Liver (tissue), 9 donors: ENCODE data around the gene PDGFB. TPM values are rescaled to one million over a fixed set of nuclear protein-coding genes. Genes with fewer than 3 reads are reported as not detected.

ENCODE experiments used
- DNase-seq: peaks from one replicate; pipeline ENCODE4 v3.0.0-alpha.2; 2017; ENCODE audit warnings: low spot score
- H3K27ac ChIP-seq, 2 donors: one replicate each; pipeline ENCODE4 v1.7.0; 2013; ENCODE audit warnings: inconsistent platforms in 2 of 2, low read length in 2 of 2, control low read depth in 1 of 2, low read depth in 1 of 2, mild to moderate bottlenecking in 1 of 2
- H3K27me3 ChIP-seq, 4 donors: one replicate each; pipeline versions ENCODE4 v1.6.1 to v1.7.0; 2013; ENCODE audit warnings: low read length in 3 of 4, inconsistent platforms in 1 of 4, mild to moderate bottlenecking in 1 of 4, moderate library complexity in 1 of 4; ENCODE audit not compliant: control insufficient read depth in 4 of 4, insufficient read depth in 4 of 4
- H3K36me3 ChIP-seq, 4 donors: one replicate each; pipeline versions ENCODE4 v1.6.1 to v1.7.0; 2013; ENCODE audit warnings: low read length in 3 of 4, mild to moderate bottlenecking in 3 of 4, low read depth in 1 of 4, moderate library complexity in 1 of 4; ENCODE audit not compliant: control insufficient read depth in 4 of 4, insufficient read depth in 3 of 4
- H3K4me1 ChIP-seq, 4 donors: one replicate each; pipeline versions ENCODE4 v1.6.1 to v1.7.0; 2013; ENCODE audit warnings: low read length in 3 of 4, mild to moderate bottlenecking in 3 of 4, moderate library complexity in 1 of 4; ENCODE audit not compliant: control insufficient read depth in 4 of 4, insufficient read depth in 4 of 4
- H3K4me3 ChIP-seq, 3 donors: one replicate each; pipeline versions ENCODE4 v1.6.1 to v1.7.0; 2013; ENCODE audit warnings: low read length in 3 of 3, control low read depth in 1 of 3, low read depth in 1 of 3, mild to moderate bottlenecking in 1 of 3
- H3K9ac ChIP-seq, 2 donors: one replicate each; pipeline ENCODE4 v1.7.0; 2013; ENCODE audit warnings: low read length in 2 of 2, mild to moderate bottlenecking in 2 of 2, moderate library complexity in 2 of 2, control low read depth in 1 of 2, low read depth in 1 of 2
- H3K9me3 ChIP-seq, 4 donors: one replicate each; pipeline versions ENCODE4 v1.6.1 to v1.7.0; 2013; ENCODE audit warnings: low read length in 3 of 4; ENCODE audit not compliant: control insufficient read depth in 4 of 4
- FOXA1 ChIP-seq: IDR thresholded peaks from 2 replicates; pipeline ENCODE4 v1.6.1; 2016; ENCODE audit warnings: antibody characterized with exemption
- FOXA2 ChIP-seq: IDR thresholded peaks from 2 replicates; pipeline ENCODE4 v1.6.1; 2016; ENCODE audit warnings: antibody characterized with exemption
- GABPA ChIP-seq, 2 donors: IDR thresholded peaks in 1 of 2; conservative IDR thresholded peaks in 1 of 2; 2 replicates each; pipeline ENCODE4 v1.6.1; 2016; ENCODE audit warnings: antibody characterized with exemption in 2 of 2, mild to moderate bottlenecking in 1 of 2, moderate library complexity in 1 of 2
- NR2F2 ChIP-seq: IDR thresholded peaks from 2 replicates; pipeline ENCODE4 v1.6.1; 2016; ENCODE audit warnings: antibody characterized with exemption
- SP1 ChIP-seq: IDR thresholded peaks from 2 replicates; pipeline ENCODE4 v1.6.1; 2018; ENCODE audit warnings: antibody characterized with exemption, mild to moderate bottlenecking
- TAF1 ChIP-seq: conservative IDR thresholded peaks from 2 replicates; pipeline ENCODE4 v1.6.1; 2016; ENCODE audit warnings: antibody characterized with exemption, mild to moderate bottlenecking
- YY1 ChIP-seq: IDR thresholded peaks from 2 replicates; pipeline ENCODE4 v1.6.1; 2016; ENCODE audit warnings: antibody characterized with exemption, mild to moderate bottlenecking
- WGBS: extraction: QIAGEN DNeasy Blood & Tissue Kit; methylation state at CpG from one replicate; pipeline ENCODE4 v1.1.7; 2013; 5-methylcytosine and 5-hydroxymethylcytosine counted together
- polyA plus RNA-seq, 2 donors: library from polyadenylated mRNA; stranded (reverse) in 1 of 2; unstranded in 1 of 2; fragments of 200-250 nt in 1 of 2; fragments of >200 nt in 1 of 2; fragmentation: Nextera tagmentation in 1 of 2; extraction: Ambion mirVana in 1 of 2; gene quantifications; one replicate each; pipeline versions ENCODE4 v1.2.1 to v1.2.3, GENCODE V29; 2013 to 2015
- total RNA-seq, 2 donors: library from RNA; depleted of rRNA; stranded (reverse); fragments of >200 nt; gene quantifications; one replicate each; pipeline ENCODE4 v1.2.3, GENCODE V29; 2014
- TF ChIP-seq, protein P1 (sequence below): IDR thresholded peaks from 2 replicates; pipeline ENCODE4 v1.6.1; 2016; ENCODE audit warnings: antibody characterized with exemption
- TF ChIP-seq, protein P2 (sequence below): IDR thresholded peaks from 2 replicates; pipeline ENCODE4 v1.6.1; 2016; ENCODE audit warnings: antibody characterized with exemption, mild to moderate bottlenecking
- donor health status: healthy.
- donor health status: healthy.
- donor health status: healthy.
- donor health status: healthy.
- donor health status: healthy.

PDGFB gene
- total and polyA plus RNA-seq, 4 donors, result 0.25 to 4.5 (median 1.7) TPM

- TF ChIP-seq, protein P1, sequence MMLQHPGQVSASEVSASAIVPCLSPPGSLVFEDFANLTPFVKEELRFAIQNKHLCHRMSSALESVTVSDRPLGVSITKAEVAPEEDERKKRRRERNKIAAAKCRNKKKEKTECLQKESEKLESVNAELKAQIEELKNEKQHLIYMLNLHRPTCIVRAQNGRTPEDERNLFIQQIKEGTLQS, result no peak
- TF ChIP-seq FOXA2 (no peak), SP1 (no peak), FOXA1 (no peak), YY1 (no peak), TAF1 (no peak), GABPA (IDR thresholded peaks at IDR 0.05 in 1 of 2, conservative IDR thresholded peaks at IDR 0.05 in 1 of 2) (no peak), NR2F2 (no peak)
- TF ChIP-seq, protein P2, sequence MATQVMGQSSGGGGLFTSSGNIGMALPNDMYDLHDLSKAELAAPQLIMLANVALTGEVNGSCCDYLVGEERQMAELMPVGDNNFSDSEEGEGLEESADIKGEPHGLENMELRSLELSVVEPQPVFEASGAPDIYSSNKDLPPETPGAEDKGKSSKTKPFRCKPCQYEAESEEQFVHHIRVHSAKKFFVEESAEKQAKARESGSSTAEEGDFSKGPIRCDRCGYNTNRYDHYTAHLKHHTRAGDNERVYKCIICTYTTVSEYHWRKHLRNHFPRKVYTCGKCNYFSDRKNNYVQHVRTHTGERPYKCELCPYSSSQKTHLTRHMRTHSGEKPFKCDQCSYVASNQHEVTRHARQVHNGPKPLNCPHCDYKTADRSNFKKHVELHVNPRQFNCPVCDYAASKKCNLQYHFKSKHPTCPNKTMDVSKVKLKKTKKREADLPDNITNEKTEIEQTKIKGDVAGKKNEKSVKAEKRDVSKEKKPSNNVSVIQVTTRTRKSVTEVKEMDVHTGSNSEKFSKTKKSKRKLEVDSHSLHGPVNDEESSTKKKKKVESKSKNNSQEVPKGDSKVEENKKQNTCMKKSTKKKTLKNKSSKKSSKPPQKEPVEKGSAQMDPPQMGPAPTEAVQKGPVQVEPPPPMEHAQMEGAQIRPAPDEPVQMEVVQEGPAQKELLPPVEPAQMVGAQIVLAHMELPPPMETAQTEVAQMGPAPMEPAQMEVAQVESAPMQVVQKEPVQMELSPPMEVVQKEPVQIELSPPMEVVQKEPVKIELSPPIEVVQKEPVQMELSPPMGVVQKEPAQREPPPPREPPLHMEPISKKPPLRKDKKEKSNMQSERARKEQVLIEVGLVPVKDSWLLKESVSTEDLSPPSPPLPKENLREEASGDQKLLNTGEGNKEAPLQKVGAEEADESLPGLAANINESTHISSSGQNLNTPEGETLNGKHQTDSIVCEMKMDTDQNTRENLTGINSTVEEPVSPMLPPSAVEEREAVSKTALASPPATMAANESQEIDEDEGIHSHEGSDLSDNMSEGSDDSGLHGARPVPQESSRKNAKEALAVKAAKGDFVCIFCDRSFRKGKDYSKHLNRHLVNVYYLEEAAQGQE, result no peak
- H3K9ac ChIP-seq, result peak overlapping the region in 1 of 2 donors; percentile 43
- peak overlapping the region; percentile 53 to 72 for H3K27ac ChIP-seq
- no peak overlapping the region for H3K4me3 ChIP-seq
- peaks cover 0 to 34% (median 4%) of the 10 kb centered on the region in 4 donors for H3K4me1 ChIP-seq
- no peaks in the 10 kb centered on the region for H3K9me3 ChIP-seq
- no peaks in the 10 kb centered on the region for H3K27me3 ChIP-seq
- no peaks in the 10 kb centered on the region for H3K36me3 ChIP-seq
- 74% methylated on average over 11 of the region's 11 CpGs for WGBS
- no peak for DNase-seq
Observed at GRCh38 chr22:39173787-39174497, 70.8 kb downstream of the PDGFB start.

Other genes with a start within 250 kb of the PDGFB start
- gene APOBEC3C, start 230.7 kb downstream of the PDGFB start, total RNA-seq, result 10 to 100 TPM in 1 of 2 donors, 1 to 10 TPM in 1; 1.2 to 11.9 TPM
- gene APOBEC3C, start 230.7 kb downstream of the PDGFB start, polyA plus RNA-seq, result 1 to 10 TPM; 2.2 to 5.2 TPM
- gene APOBEC3D, start 223.9 kb downstream of the PDGFB start, total RNA-seq, result 1 to 10 TPM in 1 of 2 donors, under 1 TPM in 1; 0.50 to 1.4 TPM
- gene APOBEC3D, start 223.9 kb downstream of the PDGFB start, polyA plus RNA-seq, result under 1 TPM; 0.29 to 0.78 TPM
- gene APOBEC3F, start 204.1 kb downstream of the PDGFB start, total RNA-seq, result 1 to 10 TPM; 2.3 to 4.5 TPM
- 1 to 10 TPM; 1.6 to 1.7 TPM for gene APOBEC3F, start 204.1 kb downstream of the PDGFB start, polyA plus RNA-seq
- gene APOBEC3G, start 167.7 kb downstream of the PDGFB start, total RNA-seq, result 1 to 10 TPM; 3.3 to 9.2 TPM
- 1 to 10 TPM; 1.9 to 2.6 TPM for gene APOBEC3G, start 167.7 kb downstream of the PDGFB start, polyA plus RNA-seq
- gene APOBEC3H, start 147.7 kb downstream of the PDGFB start, total RNA-seq, result not detected
- under 1 TPM in 1 of 2 donors, not detected in 1; 0.25 TPM for gene APOBEC3H, start 147.7 kb downstream of the PDGFB start, polyA plus RNA-seq
- gene CBX7, start 92.3 kb downstream of the PDGFB start, total RNA-seq, result 10 to 100 TPM; 15.9 to 21.8 TPM
- gene CBX7, start 92.3 kb downstream of the PDGFB start, polyA plus RNA-seq, result 10 to 100 TPM in 1 of 2 donors, 1 to 10 TPM in 1; 2.2 to 14.0 TPM
- gene RPL3, start 74.6 kb upstream of the PDGFB start, total RNA-seq, result 1,000 to 10,000 TPM in 1 of 2 donors, 100 to 1,000 TPM in 1; 998 to 1,767 TPM
- gene RPL3, start 74.6 kb upstream of the PDGFB start, polyA plus RNA-seq, result 1,000 to 10,000 TPM in 1 of 2 donors, 100 to 1,000 TPM in 1; 580 to 1,370 TPM
- gene SYNGR1, start 105.0 kb upstream of the PDGFB start, total RNA-seq, result 10 to 100 TPM in 1 of 2 donors, 1 to 10 TPM in 1; 1.8 to 21.9 TPM
- gene SYNGR1, start 105.0 kb upstream of the PDGFB start, polyA plus RNA-seq, result 1 to 10 TPM; 3.6 to 6.7 TPM
- gene TAB1, start 154.8 kb upstream of the PDGFB start, total RNA-seq, result 10 to 100 TPM; 11.6 to 12.8 TPM
- 1 to 10 TPM; 5.6 to 9.9 TPM for gene TAB1, start 154.8 kb upstream of the PDGFB start, polyA plus RNA-seq
- 1 to 10 TPM in 1 of 2 donors, under 1 TPM in 1; 0.08 to 7.6 TPM for gene MGAT3, start 212.0 kb upstream of the PDGFB start, total RNA-seq
- gene MGAT3, start 212.0 kb upstream of the PDGFB start, polyA plus RNA-seq, result under 1 TPM; 0.03 to 0.12 TPM